Stimulated activated CD8-positive, alpha-beta memory T cell treated with anti-CD3 and anti-CD28 coated beads, Interleukin-12 subunit alpha, Interleukin-12 subunit beta, amount 100 ng/mL, for 24 hours (primary cell): ENCODE measurements around the gene SCART1.
"Not testable (repeated sequence)": the region's sequence is repeated elsewhere in the genome, so short reads cannot be mapped to it uniquely, and the experiment has no call there.

Experiments used
- DNase-seq: peaks from one replicate; pipeline ENCODE4 v3.0.0-alpha.2; 2020; ENCODE audit errors: extremely low read depth

The SCART1 gene

GRCh38 chr10:133456041-133456951 is 2.6 kb downstream of the SCART1 start:
- DNase-seq: no peak

- DNase-seq: no peak
Measured at GRCh38 chr10:133457100-133457841, 3.5 kb downstream of the SCART1 start.

GRCh38 chr10:133458021-133458709 is 4.4 kb downstream of the SCART1 start:
- DNase-seq: no peak

DNA sequence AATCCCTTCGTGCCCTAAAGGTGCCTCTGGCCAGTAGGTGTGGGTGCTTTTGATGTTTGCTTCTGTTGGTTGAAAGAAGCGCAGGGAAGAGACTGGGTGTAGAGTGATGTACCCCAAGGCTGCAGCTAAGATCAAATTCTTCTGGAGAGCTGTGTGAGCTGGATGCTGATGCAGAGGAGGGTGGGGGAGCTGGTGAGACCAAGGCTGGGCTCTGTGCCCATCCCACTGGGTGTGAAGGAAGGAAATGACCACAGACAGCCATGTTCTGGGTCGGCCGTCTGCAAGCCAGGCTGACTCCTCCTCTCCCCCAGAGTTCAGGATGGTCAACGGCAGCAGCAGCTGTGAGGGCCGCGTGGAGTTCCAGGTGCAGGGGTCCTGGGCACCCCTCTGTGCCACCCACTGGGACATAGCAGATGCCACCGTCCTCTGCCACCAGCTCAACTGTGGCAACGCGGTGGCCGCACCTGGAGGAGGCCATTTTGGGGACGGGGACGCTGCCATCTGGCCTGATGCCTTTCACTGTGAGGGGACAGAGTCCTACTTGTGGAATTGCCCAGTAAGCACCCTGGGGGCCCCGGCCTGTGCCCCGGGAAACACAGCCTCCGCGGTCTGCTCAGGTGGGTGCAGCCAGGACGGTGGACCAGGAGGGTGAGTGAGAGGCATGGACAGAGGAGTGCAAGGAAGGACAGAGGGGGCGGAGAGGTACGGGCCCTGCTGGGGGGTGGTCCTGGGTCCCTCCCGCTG is 5.1 kb downstream of the SCART1 start:
- DNase-seq: no peak

DNA sequence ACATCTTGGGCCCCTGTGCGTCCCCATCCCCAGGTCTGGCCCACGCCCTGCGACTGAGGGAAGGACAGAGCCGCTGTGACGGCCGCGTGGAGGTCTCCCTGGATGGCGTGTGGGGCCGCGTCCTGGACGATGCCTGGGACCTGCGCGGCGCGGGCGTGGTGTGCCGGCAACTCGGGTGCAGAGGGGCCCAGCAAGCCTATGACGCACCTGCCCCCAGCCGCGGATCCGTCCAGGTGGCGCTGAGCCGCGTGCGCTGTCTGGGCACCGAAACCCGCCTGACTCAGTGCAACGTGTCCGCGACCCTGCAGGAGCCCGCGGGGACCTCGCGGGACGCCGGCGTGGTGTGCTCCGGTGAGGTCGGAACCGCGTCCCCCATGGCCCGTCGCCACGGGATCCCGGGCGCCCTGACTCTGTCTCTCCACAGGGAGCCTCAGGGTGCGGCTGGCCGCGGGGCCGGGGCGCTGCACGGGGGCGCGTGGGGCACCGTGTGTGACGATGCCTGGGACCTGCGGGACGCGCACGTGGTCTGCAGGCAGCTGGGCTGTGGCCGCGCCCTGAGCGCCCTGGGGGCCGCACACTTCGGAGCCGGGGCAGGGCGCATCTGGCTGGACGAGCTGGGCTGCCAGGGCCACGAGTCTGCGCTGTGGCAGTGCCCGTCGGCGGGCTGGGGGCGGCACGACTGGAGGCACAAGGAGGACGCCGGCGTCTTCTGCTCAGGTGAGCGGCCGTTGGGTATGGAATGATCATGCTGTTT is 5.9 kb downstream of the SCART1 start:
- DNase-seq: no peak

- DNase-seq: no peak
Measured at GRCh38 chr10:133460208-133460769, 6.5 kb downstream of the SCART1 start.

GRCh38 chr10:133461027-133461426 is 7.3 kb downstream of the SCART1 start:
- no peak for DNase-seq

GRCh38 chr10:133461841-133462240 is 8.1 kb downstream of the SCART1 start:
- no peak for DNase-seq

GRCh38 chr10:133462512-133463305 is 9.0 kb downstream of the SCART1 start:
- DNase-seq: no peak

- no peak for DNase-seq
Measured at GRCh38 chr10:133464582-133465031, 10.9 kb downstream of the SCART1 start.

DNA sequence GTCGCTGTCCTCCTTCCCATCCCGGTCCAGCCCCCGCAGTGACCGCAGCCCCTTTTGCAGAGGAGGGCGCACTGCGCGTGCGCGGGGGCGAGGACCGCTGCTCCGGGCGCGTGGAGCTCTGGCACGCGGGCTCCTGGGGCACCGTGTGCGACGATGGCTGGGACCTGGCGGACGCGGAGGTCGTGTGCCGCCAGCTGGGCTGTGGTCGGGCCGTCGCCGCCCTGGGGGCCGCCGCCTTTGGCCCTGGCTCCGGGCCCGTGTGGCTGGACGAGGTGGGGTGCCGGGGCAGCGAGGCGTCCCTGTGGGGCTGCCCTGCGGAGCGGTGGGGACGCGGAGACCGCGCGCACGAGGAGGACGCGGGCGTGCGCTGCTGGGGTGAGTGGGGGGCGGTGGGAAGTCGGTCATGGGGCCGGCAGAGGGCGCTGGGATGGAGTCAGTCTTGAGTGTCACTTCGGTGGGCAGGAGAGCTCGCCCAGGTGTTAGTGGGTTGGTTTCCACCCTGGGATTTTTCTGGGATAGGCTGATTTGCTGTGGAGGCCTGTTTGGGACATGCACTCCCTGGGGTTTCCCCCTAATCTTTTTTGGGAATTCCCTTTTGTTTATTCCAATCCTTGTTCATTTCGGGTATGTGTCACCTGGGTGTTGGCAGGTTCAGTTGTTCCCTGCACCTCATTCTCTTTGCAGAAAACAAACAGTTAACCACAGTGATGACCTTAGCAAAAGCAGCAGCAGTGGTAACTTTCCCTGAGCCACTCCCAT is 11.6 kb downstream of the SCART1 start:
- DNase-seq: no peak

GRCh38 chr10:133465950-133466474 is 12.3 kb downstream of the SCART1 start:
- no peak for DNase-seq

DNA sequence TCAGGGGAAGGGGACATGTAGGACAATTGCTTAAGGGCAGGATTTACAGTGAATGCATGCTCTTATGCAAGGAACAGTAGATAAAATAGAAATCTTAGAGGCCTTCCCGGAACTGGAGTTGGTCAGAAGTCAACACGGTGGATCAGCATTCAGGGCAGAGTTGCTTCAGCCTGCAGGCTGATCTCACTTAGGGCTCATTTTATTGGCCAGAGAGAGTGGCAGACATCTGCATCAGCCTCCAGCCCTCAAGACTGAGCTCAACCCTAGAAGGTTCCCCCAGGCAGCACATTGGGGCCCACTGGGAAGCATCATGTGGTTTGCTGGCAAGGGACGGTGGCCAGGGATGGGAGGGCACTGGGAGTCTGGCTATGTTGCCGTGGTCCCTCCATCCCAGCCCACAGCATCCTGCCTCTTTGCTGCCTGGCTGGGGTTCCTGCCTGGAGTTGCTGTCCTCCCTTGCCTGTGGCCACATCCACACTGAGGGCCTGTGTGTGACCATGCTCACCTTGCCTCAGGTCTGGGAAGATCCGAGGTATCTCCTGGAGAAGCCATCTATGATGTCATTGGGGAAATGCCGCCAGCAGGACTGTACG is 13.0 kb downstream of the SCART1 start:
- DNase-seq: no peak

DNA sequence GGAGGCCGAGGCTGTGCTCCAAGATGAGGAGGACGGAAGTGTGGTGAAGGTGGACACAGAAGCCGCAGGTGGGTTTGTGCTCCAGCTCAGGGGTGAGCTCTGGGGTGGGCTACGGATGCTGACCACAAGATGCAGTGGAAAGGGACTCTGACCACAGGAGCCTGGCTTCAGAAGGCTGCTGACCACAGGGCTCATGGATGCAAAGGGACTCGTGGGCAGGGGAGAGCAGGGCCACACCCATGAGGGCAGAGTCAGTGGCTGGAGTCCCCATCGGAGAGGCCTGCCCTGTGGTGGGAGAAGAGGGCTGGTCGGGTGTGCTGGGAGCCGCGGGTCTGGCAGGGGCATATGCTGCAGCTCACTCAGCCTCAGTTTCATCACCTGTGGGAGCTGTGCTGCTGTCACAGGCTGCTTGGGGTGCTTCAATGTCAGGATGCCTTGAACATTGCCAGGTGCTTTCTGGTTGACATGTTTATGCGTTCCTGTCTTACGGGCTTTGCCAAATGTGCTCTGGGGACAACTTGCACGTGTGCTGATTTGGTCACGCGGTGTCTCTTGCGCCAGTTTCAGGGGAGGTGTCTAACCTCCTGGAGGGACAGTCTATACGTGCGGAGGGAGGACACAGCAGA is 13.7 kb downstream of the SCART1 start:
- no peak for DNase-seq

GRCh38 chr10:133469205-133469604 is 15.5 kb downstream of the SCART1 start:
- not testable (repeated sequence) for DNase-seq

- DNase-seq: no peak
Measured at GRCh38 chr10:133471300-133472109, 17.8 kb downstream of the SCART1 start.

DNA sequence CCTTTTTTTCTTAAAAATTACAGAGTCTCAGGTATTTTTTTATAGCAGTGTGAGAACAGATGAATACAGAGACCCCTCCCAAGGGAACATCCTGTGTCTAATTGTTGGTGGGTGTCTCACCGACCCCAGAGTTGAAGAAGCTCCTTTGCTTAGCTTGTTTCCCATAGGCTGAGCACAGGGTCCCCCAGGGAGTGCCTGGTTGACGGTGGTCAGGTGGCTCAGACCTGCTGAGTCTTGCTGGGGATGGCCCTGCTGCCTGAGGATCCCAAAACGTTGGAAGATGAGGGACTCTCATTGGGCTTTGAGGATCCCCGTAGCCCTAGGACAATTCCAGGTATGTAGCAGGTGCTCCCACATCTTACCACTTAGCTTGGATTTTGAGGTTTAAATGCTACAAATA is 19.5 kb downstream of the SCART1 start:
- DNase-seq: no peak
